HepG2 (cell line): Measurements from ENCODE around the gene SYNE3. TPM values are rescaled to one million over a fixed set of nuclear protein-coding genes. Genes with fewer than 3 reads are reported as not detected.

ENCODE experiments used
- BHLHE40 ChIP-seq: IDR thresholded peaks from 2 replicates; pipeline ENCODE4 v1.6.1; 2011; ENCODE audit warnings: low read length, improper control_type of control experiment
- CCDC6 ChIP-seq: sonication (generic); formaldehyde crosslinking; IDR thresholded peaks from 2 replicates; pipeline ENCODE4 v1.8.1; 2022; ENCODE audit warnings: mild to moderate bottlenecking, missing genetic modification reagents, moderate library complexity
- CEBPB ChIP-seq: IDR thresholded peaks from 2 replicates; pipeline ENCODE4 v1.6.1; 2011; ENCODE audit warnings: low read depth, low read length, improper control_type of control experiment, borderline replicate concordance
- CREM ChIP-seq, 2 experiments: sonication (generic) in 1 of 2; formaldehyde crosslinking in 1 of 2; IDR thresholded peaks; 2 replicates each; pipeline versions ENCODE4 v1.4.0 to v1.6.1; 2016 to 2020; ENCODE audit warnings: antibody characterized with exemption in 1 of 2, mild to moderate bottlenecking in 1 of 2, missing genetic modification reagents in 1 of 2
- MIER3 ChIP-seq: IDR thresholded peaks from 2 replicates; pipeline ENCODE4 v1.6.1; 2016; ENCODE audit warnings: missing compliant biosample characterization, borderline replicate concordance
- NFKBIZ ChIP-seq: IDR thresholded peaks from 2 replicates; pipeline ENCODE4 v1.6.1; 2018; ENCODE audit warnings: missing genetic modification reagents, missing compliant biosample characterization
- PAX8 ChIP-seq: sonication (generic); formaldehyde crosslinking; IDR thresholded peaks from 2 replicates; pipeline ENCODE4 v1.8.0; 2022; ENCODE audit warnings: mild to moderate bottlenecking, missing genetic modification reagents, borderline replicate concordance
- PRDM10 ChIP-seq: sonication (generic); formaldehyde crosslinking; IDR thresholded peaks from 2 replicates; pipeline ENCODE4 v1.4.0; 2020; ENCODE audit warnings: low read depth, missing genetic modification reagents
- SAFB2 ChIP-seq: sonication (generic); formaldehyde crosslinking; IDR thresholded peaks from 2 replicates; pipeline ENCODE4 v1.5.1; 2020; ENCODE audit warnings: missing genetic modification reagents, low read depth, mild to moderate bottlenecking, borderline replicate concordance
- TCF7L2 ChIP-seq: IDR thresholded peaks from 2 replicates; pipeline ENCODE4 v1.6.1; 2011; ENCODE audit warnings: mild to moderate bottlenecking, low read depth, low read length, moderate library complexity
- ZBTB33 ChIP-seq: sonication (generic); formaldehyde crosslinking; IDR thresholded peaks from 2 replicates; pipeline ENCODE4 v1.4.0; 2020; ENCODE audit warnings: missing genetic modification reagents
- ZBTB34 ChIP-seq: sonication (generic); formaldehyde crosslinking; IDR thresholded peaks from 2 replicates; pipeline ENCODE4 v1.8.0; 2022; ENCODE audit warnings: mild to moderate bottlenecking, missing genetic modification reagents
- ZEB1 ChIP-seq: IDR thresholded peaks from 2 replicates; pipeline ENCODE4 v1.6.1; 2012; ENCODE audit warnings: mild to moderate bottlenecking, low read depth, inconsistent platforms; ENCODE audit not compliant: insufficient replicate concordance
- ZNF292 ChIP-seq: sonication (generic); formaldehyde crosslinking; IDR thresholded peaks from 2 replicates; pipeline ENCODE4 v1.8.1; 2022; ENCODE audit warnings: mild to moderate bottlenecking, low read depth, missing genetic modification reagents, borderline replicate concordance
- ZNF335 ChIP-seq: sonication (generic); formaldehyde crosslinking; IDR thresholded peaks from 2 replicates; pipeline ENCODE4 v1.4.0; 2020; ENCODE audit warnings: missing genetic modification reagents
- ZNF558 ChIP-seq: sonication (generic); formaldehyde crosslinking; IDR thresholded peaks from 2 replicates; pipeline ENCODE4 v1.9.0; 2022; ENCODE audit warnings: mild to moderate bottlenecking, missing genetic modification reagents, borderline replicate concordance
- ZNF724P ChIP-seq: sonication (generic); formaldehyde crosslinking; IDR thresholded peaks from 2 replicates; pipeline ENCODE4 v1.8.0; 2022; ENCODE audit warnings: missing genetic modification reagents, borderline replicate concordance
- ZNF768 ChIP-seq: sonication (generic); formaldehyde crosslinking; IDR thresholded peaks from 2 replicates; pipeline ENCODE4 v1.4.0; 2020; ENCODE audit warnings: missing genetic modification reagents
- ZNF788 ChIP-seq: sonication (generic); formaldehyde crosslinking; IDR thresholded peaks from 2 replicates; pipeline ENCODE4 v1.5.0; 2020; ENCODE audit warnings: mild to moderate bottlenecking, missing genetic modification reagents, borderline replicate concordance
- ZNF792 ChIP-seq: IDR thresholded peaks from 2 replicates; pipeline ENCODE4 v1.6.1; 2016
- polyA plus RNA-seq, 8 experiments: library from polyadenylated mRNA; depleted of rRNA in 3 of 8; stranded (reverse) in 7 of 8; unstranded in 1 of 8; fragments of >200 nt; fragmentation: Illumina TruSeq in 4 of 8; extraction: Trizol in 4 of 8; gene quantifications; 2 replicates each; pipeline versions ENCODE4 v1.2.1 to v1.2.3, GENCODE V29; 2011 to 2016; ENCODE audit warnings: low read depth in 4 of 8, missing spikeins in 1 of 8, mixed read lengths in 1 of 8; ENCODE audit not compliant: insufficient read depth in 1 of 8
- total RNA-seq, 5 experiments: library from RNA; depleted of rRNA; stranded (reverse); fragments of >200 nt; fragmentation: Illumina TruSeq; extraction: Trizol; gene quantifications; 2 replicates each; pipeline ENCODE4 v1.2.3, GENCODE V29; 2016; ENCODE audit warnings: low read depth in 1 of 5

SYNE3 gene
- total and polyA plus RNA-seq, 2 of the 13 experiments (the other 11 are each of a cell fraction or from before 2014, with no cell fraction given): 7.8 to 8.0 TPM

- TF ChIP-seq PAX8 (no peak), CEBPB (peak; percentile 92), ZNF768 (no peak), NFKBIZ (CRISPR knock-in tag) (peak; percentile 81), CCDC6 (CRISPR knock-in tag) (peak; percentile 90; the same call in 1 of the 2 replicates), ZEB1 (peak; percentile 31), ZBTB34 (peak; percentile 85), ZBTB33 (CRISPR knock-in tag) (peak; percentile 32; the same call in 1 of the 2 replicates), TCF7L2 (no peak), PRDM10 (CRISPR knock-in tag) (peak; percentile 62; the same call in 1 of the 2 replicates), MIER3 (peak; percentile 37; the same call in 1 of the 2 replicates), ZNF788 (CRISPR knock-in tag) (peak; percentile 57; the same call in 1 of the 2 replicates), ZNF724P (CRISPR knock-in tag) (no peak), ZNF292 (CRISPR knock-in tag) (peak; percentile 32; the same call in 1 of the 2 replicates), CREM (IDR thresholded peaks at IDR 0.05) (peak; percentile 73), CREM (CRISPR knock-in tag; IDR thresholded peaks at IDR 0.05) (no peak), ZNF558 (no peak; the same call in 1 of the 2 replicates), SAFB2 (CRISPR knock-in tag) (no peak), ZNF792 (CRISPR knock-in tag) (peak; percentile 72), ZNF335 (CRISPR knock-in tag) (0 out of 2 replicates have a peak, but pooled peaks have one; percentile 34), BHLHE40 (0 out of 2 replicates have a peak, but pooled peaks have one; percentile 17)
Measured at GRCh38 chr14:95537298-95538089, 21.0 kb upstream of the SYNE3 start (continued).
